GM12878 (cell line): ENCODE measurements around the gene BEST2. TPM values are rescaled to one million over a fixed set of nuclear protein-coding genes. Genes with fewer than 3 reads are reported as not detected.

Experiments
- DPF2 ChIP-seq: fragments of 450-650 bp; IDR thresholded peaks from 2 replicates; pipeline ENCODE4 v1.6.1; 2017; ENCODE audit warnings: mild to moderate bottlenecking
- TCF3 ChIP-seq: IDR thresholded peaks from 2 replicates; pipeline ENCODE4 v1.6.1; 2012; ENCODE audit warnings: low read depth, mild to moderate bottlenecking, low read length, borderline replicate concordance; ENCODE audit not compliant: insufficient read depth
- microRNA-seq: library from miRNA; unstranded; fragments of <30 nt; microRNA quantifications from one replicate; pipeline ENCODE4, GENCODE V29; 2018
- polyA plus RNA-seq, 11 experiments: library from polyadenylated mRNA; depleted of rRNA in 4 of 11; unstranded in 6 of 11; stranded (reverse) in 5 of 11; fragments of >200 nt; fragmentation: Nextera tagmentation in 4 of 11; fragmentation: Illumina TruSeq in 1 of 11; extraction: Ambion mirVana in 4 of 11; extraction: Trizol in 1 of 11; gene quantifications; 1 replicate in 1 of 11; 2 replicates in 10 of 11; pipeline versions ENCODE4 v1.2.1 to v1.2.3, GENCODE V29; 2011 to 2016; ENCODE audit warnings: inconsistent platforms in 2 of 11, missing spikeins in 2 of 11, low read depth in 1 of 11
- small RNA-seq: library from RNA; depleted of rRNA; stranded (forward); fragments of <200 nt; gene quantifications from one replicate; pipeline ENCODE3, GENCODE V24; 2014
- total RNA-seq, 4 experiments: library from RNA; depleted of rRNA in 3 of 4; stranded (reverse); fragments of >200 nt in 3 of 4; fragmentation: Illumina TruSeq in 1 of 4; extraction: Trizol in 1 of 4; gene quantifications; 2 replicates each; pipeline versions ENCODE4 v1.2.1 to v1.2.3, GENCODE V29; 2013 to 2021
- TF ChIP-seq, protein P1 (sequence below): fragments of 450-650 bp; IDR thresholded peaks from 2 replicates; pipeline ENCODE4 v1.6.1; 2017; ENCODE audit warnings: low read depth, mild to moderate bottlenecking, moderate library complexity

BEST2 gene
- total and polyA plus RNA-seq, 10 of the 15 experiments (the other 5 are each of a cell fraction or from before 2014, with no cell fraction given): not detected

- TF ChIP-seq TCF3 (0 out of 2 replicates have a peak, but pooled peaks have one; percentile 26), DPF2 (peak; percentile 43; the same call in 1 of the 2 replicates)
- TF ChIP-seq, protein P1, sequence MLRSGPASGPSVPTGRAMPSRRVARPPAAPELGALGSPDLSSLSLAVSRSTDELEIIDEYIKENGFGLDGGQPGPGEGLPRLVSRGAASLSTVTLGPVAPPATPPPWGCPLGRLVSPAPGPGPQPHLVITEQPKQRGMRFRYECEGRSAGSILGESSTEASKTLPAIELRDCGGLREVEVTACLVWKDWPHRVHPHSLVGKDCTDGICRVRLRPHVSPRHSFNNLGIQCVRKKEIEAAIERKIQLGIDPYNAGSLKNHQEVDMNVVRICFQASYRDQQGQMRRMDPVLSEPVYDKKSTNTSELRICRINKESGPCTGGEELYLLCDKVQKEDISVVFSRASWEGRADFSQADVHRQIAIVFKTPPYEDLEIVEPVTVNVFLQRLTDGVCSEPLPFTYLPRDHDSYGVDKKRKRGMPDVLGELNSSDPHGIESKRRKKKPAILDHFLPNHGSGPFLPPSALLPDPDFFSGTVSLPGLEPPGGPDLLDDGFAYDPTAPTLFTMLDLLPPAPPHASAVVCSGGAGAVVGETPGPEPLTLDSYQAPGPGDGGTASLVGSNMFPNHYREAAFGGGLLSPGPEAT: peak; percentile 41; the same call in 1 of the 2 replicates
Observed at GRCh38 chr19:12806242-12807081, 54.9 kb downstream of the BEST2 start, which contains the start of gene RNASEH2A (continued).

Small RNA genes lying within 50 kb of the gene (microRNA-seq; reads per million reads assigned to microRNA genes)
- not detected for gene MIR5684

Small RNA genes lying within 50 kb of the gene (small RNA-seq; reads per million reads assigned to genes)
- not detected for gene MIR5684
- 41.0 reads per million, percentile 98 among the genes with 10 or more reads in this experiment for gene SNORD41

Other genes with a start within 250 kb of the BEST2 start
Only the 7 nearest of the 28 such genes appear.
- 19.0 and 26.2 TPM in 2 replicates for gene TNPO2, start 27.9 kb upstream of the BEST2 start, total RNA-seq (2014; rRNA removed)
- 29.4 and 33.0 TPM in 2 replicates for gene TNPO2, start 27.9 kb upstream of the BEST2 start, total RNA-seq (2014; rRNA removed; fragmentation: Illumina TruSeq; extraction: Trizol)
- 79.2 and 99.7 TPM in 2 replicates for gene TNPO2, start 27.9 kb upstream of the BEST2 start, total RNA-seq (2021)
- 50.1 and 90.8 TPM in 2 replicates for gene TNPO2, start 27.9 kb upstream of the BEST2 start, polyA plus RNA-seq (2011; rRNA removed)
- 26.3 and 49.0 TPM in 2 replicates for gene TNPO2, start 27.9 kb upstream of the BEST2 start, polyA plus RNA-seq (2014; fragmentation: Illumina TruSeq; extraction: Trizol)
- gene TNPO2, start 27.9 kb upstream of the BEST2 start, polyA plus RNA-seq (2014; fragmentation: Nextera tagmentation; extraction: Ambion mirVana): 1 to 10 TPM; 5.5 to 9.8 TPM
- gene TNPO2, start 27.9 kb upstream of the BEST2 start, polyA plus RNA-seq (2014; rRNA removed): 75.5 and 82.0 TPM in 2 replicates
- 10 to 100 TPM; 18.4 to 23.7 TPM for gene TNPO2, start 27.9 kb upstream of the BEST2 start, polyA plus RNA-seq (2016; fragmentation: Nextera tagmentation; extraction: Ambion mirVana)
- 291 and 318 TPM in 2 replicates for gene TRIR, start 17.1 kb upstream of the BEST2 start, total RNA-seq (2014; rRNA removed)
- gene TRIR, start 17.1 kb upstream of the BEST2 start, total RNA-seq (2014; rRNA removed; fragmentation: Illumina TruSeq; extraction: Trizol): 113 and 124 TPM in 2 replicates
- 202 and 213 TPM in 2 replicates for gene TRIR, start 17.1 kb upstream of the BEST2 start, total RNA-seq (2021)
- 174 and 229 TPM in 2 replicates for gene TRIR, start 17.1 kb upstream of the BEST2 start, polyA plus RNA-seq (2011; rRNA removed)
- gene TRIR, start 17.1 kb upstream of the BEST2 start, polyA plus RNA-seq (2014; fragmentation: Illumina TruSeq; extraction: Trizol): 126 and 147 TPM in 2 replicates
- 10 to 100 TPM; 59.7 to 96.0 TPM for gene TRIR, start 17.1 kb upstream of the BEST2 start, polyA plus RNA-seq (2014; fragmentation: Nextera tagmentation; extraction: Ambion mirVana)
- gene TRIR, start 17.1 kb upstream of the BEST2 start, polyA plus RNA-seq (2014; rRNA removed): 426 and 483 TPM in 2 replicates
- gene TRIR, start 17.1 kb upstream of the BEST2 start, polyA plus RNA-seq (2016; fragmentation: Nextera tagmentation; extraction: Ambion mirVana): 100 to 1,000 TPM; 193 to 202 TPM
- 109 and 118 TPM in 2 replicates for gene GET3, start 14.3 kb upstream of the BEST2 start, total RNA-seq (2014; rRNA removed)
- 56.2 and 61.4 TPM in 2 replicates for gene GET3, start 14.3 kb upstream of the BEST2 start, total RNA-seq (2014; rRNA removed; fragmentation: Illumina TruSeq; extraction: Trizol)
- 75.3 and 84.0 TPM in 2 replicates for gene GET3, start 14.3 kb upstream of the BEST2 start, total RNA-seq (2021)
- gene GET3, start 14.3 kb upstream of the BEST2 start, polyA plus RNA-seq (2011; rRNA removed): 57.3 and 121 TPM in 2 replicates
- gene GET3, start 14.3 kb upstream of the BEST2 start, polyA plus RNA-seq (2014; fragmentation: Illumina TruSeq; extraction: Trizol): 22.7 and 76.6 TPM in 2 replicates
- gene GET3, start 14.3 kb upstream of the BEST2 start, polyA plus RNA-seq (2014; fragmentation: Nextera tagmentation; extraction: Ambion mirVana): 10 to 100 TPM; 14.5 to 22.0 TPM
- gene GET3, start 14.3 kb upstream of the BEST2 start, polyA plus RNA-seq (2014; rRNA removed): 144 and 156 TPM in 2 replicates
- gene GET3, start 14.3 kb upstream of the BEST2 start, polyA plus RNA-seq (2016; fragmentation: Nextera tagmentation; extraction: Ambion mirVana): 100 to 1,000 TPM; 126 to 139 TPM
- gene HOOK2, start 23.8 kb downstream of the BEST2 start, total RNA-seq (2014; rRNA removed): 5.8 and 6.8 TPM in 2 replicates
- 3.4 and 3.8 TPM in 2 replicates for gene HOOK2, start 23.8 kb downstream of the BEST2 start, total RNA-seq (2014; rRNA removed; fragmentation: Illumina TruSeq; extraction: Trizol)
- gene HOOK2, start 23.8 kb downstream of the BEST2 start, total RNA-seq (2021): 6.4 and 8.3 TPM in 2 replicates
- gene HOOK2, start 23.8 kb downstream of the BEST2 start, polyA plus RNA-seq (2011; rRNA removed): 3.3 and 3.5 TPM in 2 replicates
- 4.4 and 5.6 TPM in 2 replicates for gene HOOK2, start 23.8 kb downstream of the BEST2 start, polyA plus RNA-seq (2014; fragmentation: Illumina TruSeq; extraction: Trizol)
- 1 to 10 TPM; 1.5 TPM for gene HOOK2, start 23.8 kb downstream of the BEST2 start, polyA plus RNA-seq (2014; fragmentation: Nextera tagmentation; extraction: Ambion mirVana)
- 8.6 and 9.6 TPM in 2 replicates for gene HOOK2, start 23.8 kb downstream of the BEST2 start, polyA plus RNA-seq (2014; rRNA removed)
- gene HOOK2, start 23.8 kb downstream of the BEST2 start, polyA plus RNA-seq (2016; fragmentation: Nextera tagmentation; extraction: Ambion mirVana): 1 to 10 TPM; 7.5 to 9.2 TPM
- 102 and 110 TPM in 2 replicates for gene JUNB, start 39.7 kb downstream of the BEST2 start, total RNA-seq (2014; rRNA removed)
- 15.2 and 17.0 TPM in 2 replicates for gene JUNB, start 39.7 kb downstream of the BEST2 start, total RNA-seq (2014; rRNA removed; fragmentation: Illumina TruSeq; extraction: Trizol)
- gene JUNB, start 39.7 kb downstream of the BEST2 start, total RNA-seq (2021): 116 and 123 TPM in 2 replicates
- 17.2 and 65.1 TPM in 2 replicates for gene JUNB, start 39.7 kb downstream of the BEST2 start, polyA plus RNA-seq (2011; rRNA removed)
- 0.51 and 4.8 TPM in 2 replicates for gene JUNB, start 39.7 kb downstream of the BEST2 start, polyA plus RNA-seq (2014; fragmentation: Illumina TruSeq; extraction: Trizol)
- gene JUNB, start 39.7 kb downstream of the BEST2 start, polyA plus RNA-seq (2014; fragmentation: Nextera tagmentation; extraction: Ambion mirVana): 1 to 10 TPM in 1 of 2 experiments, under 1 TPM in 1; 0.55 to 2.4 TPM
- gene JUNB, start 39.7 kb downstream of the BEST2 start, polyA plus RNA-seq (2014; rRNA removed): 144 and 154 TPM in 2 replicates
- 10 to 100 TPM; 71.6 to 96.6 TPM for gene JUNB, start 39.7 kb downstream of the BEST2 start, polyA plus RNA-seq (2016; fragmentation: Nextera tagmentation; extraction: Ambion mirVana)
- 367 and 392 TPM in 2 replicates for gene PRDX2, start 50.0 kb downstream of the BEST2 start, total RNA-seq (2014; rRNA removed)
- gene PRDX2, start 50.0 kb downstream of the BEST2 start, total RNA-seq (2014; rRNA removed; fragmentation: Illumina TruSeq; extraction: Trizol): 230 and 258 TPM in 2 replicates
- gene PRDX2, start 50.0 kb downstream of the BEST2 start, total RNA-seq (2021): 274 and 279 TPM in 2 replicates
- 45.7 and 93.0 TPM in 2 replicates for gene PRDX2, start 50.0 kb downstream of the BEST2 start, polyA plus RNA-seq (2011; rRNA removed)
- 110 and 338 TPM in 2 replicates for gene PRDX2, start 50.0 kb downstream of the BEST2 start, polyA plus RNA-seq (2014; fragmentation: Illumina TruSeq; extraction: Trizol)
- 100 to 1,000 TPM; 670 to 812 TPM for gene PRDX2, start 50.0 kb downstream of the BEST2 start, polyA plus RNA-seq (2014; fragmentation: Nextera tagmentation; extraction: Ambion mirVana)
- gene PRDX2, start 50.0 kb downstream of the BEST2 start, polyA plus RNA-seq (2014; rRNA removed): 327 and 338 TPM in 2 replicates
- 100 to 1,000 TPM; 349 to 384 TPM for gene PRDX2, start 50.0 kb downstream of the BEST2 start, polyA plus RNA-seq (2016; fragmentation: Nextera tagmentation; extraction: Ambion mirVana)
- not detected in 2 replicates for gene THSD8, start 50.3 kb downstream of the BEST2 start, total RNA-seq (2014; rRNA removed)
- gene THSD8, start 50.3 kb downstream of the BEST2 start, total RNA-seq (2014; rRNA removed; fragmentation: Illumina TruSeq; extraction: Trizol): 0.69 TPM in 1 of 2 replicates, not detected in the other
- 25.1 and 30.0 TPM in 2 replicates for gene THSD8, start 50.3 kb downstream of the BEST2 start, total RNA-seq (2021)
- gene THSD8, start 50.3 kb downstream of the BEST2 start, polyA plus RNA-seq (2011; rRNA removed): 5.6 and 8.8 TPM in 2 replicates
- gene THSD8, start 50.3 kb downstream of the BEST2 start, polyA plus RNA-seq (2014; fragmentation: Illumina TruSeq; extraction: Trizol): 10.9 and 12.5 TPM in 2 replicates
- 10 to 100 TPM; 10.5 to 30.6 TPM for gene THSD8, start 50.3 kb downstream of the BEST2 start, polyA plus RNA-seq (2014; fragmentation: Nextera tagmentation; extraction: Ambion mirVana)
- gene THSD8, start 50.3 kb downstream of the BEST2 start, polyA plus RNA-seq (2014; rRNA removed): 0.11 and 0.24 TPM in 2 replicates
- gene THSD8, start 50.3 kb downstream of the BEST2 start, polyA plus RNA-seq (2016; fragmentation: Nextera tagmentation; extraction: Ambion mirVana): 10 to 100 TPM; 30.6 to 32.3 TPM